ENCODE data around the gene FRAT2. TPM values are rescaled to one million over a fixed set of nuclear protein-coding genes. Genes with fewer than 3 reads are reported as not detected.

The FRAT2 gene
- total and polyA plus RNA-seq, 4 donors, result 2.7 to 15.1 (median 11.7) TPM

GRCh38 chr10:97380516-97380915 is 46.0 kb upstream of the FRAT2 start:
- H3K27ac ChIP-seq (ENCODE audit: low read depth in 1 of 2, low read length in 2 of 2), result no peak overlapping the region
- DNase-seq (ENCODE audit: low spot score), result no peak
- 87% methylated on average over 8 of the region's 8 CpGs for WGBS
- H3K4me3 ChIP-seq (ENCODE audit: low read depth in 1 of 3, low read length in 3 of 3), result no peak overlapping the region
- no peaks in the 10 kb centered on the region for H3K4me1 ChIP-seq (ENCODE audit: control insufficient read depth in 4 of 4, insufficient read depth in 4 of 4, low read length in 3 of 4)
- no peak overlapping the region for H3K9ac ChIP-seq (ENCODE audit: low read depth in 1 of 2, low read length in 2 of 2)
- no peaks in the 10 kb centered on the region for H3K27me3 ChIP-seq (ENCODE audit: control insufficient read depth in 4 of 4, insufficient read depth in 4 of 4, low read length in 3 of 4)
- H3K9me3 ChIP-seq (ENCODE audit: control insufficient read depth in 4 of 4, low read length in 3 of 4), result no peaks in the 10 kb centered on the region
- TF ChIP-seq SP1 (IDR thresholded peaks at IDR 0.05) (no peak), YY1 (IDR thresholded peaks at IDR 0.05) (no peak), HNF4A (conservative IDR thresholded peaks at IDR 0.05) (no peak), HNF4G (IDR thresholded peaks at IDR 0.05) (no peak), MAX (IDR thresholded peaks at IDR 0.05) (no peak), ZBTB33 (IDR thresholded peaks at IDR 0.05) (no peak), CTCF (IDR thresholded peaks at IDR 0.05; ENCODE audit: low read depth, low read length, missing input control) (no peak), RAD21 (IDR thresholded peaks at IDR 0.05) (no peak), RXRA (IDR thresholded peaks at IDR 0.05) (no peak), ATF3 (IDR thresholded peaks at IDR 0.05) (no peak), FOXA2 (IDR thresholded peaks at IDR 0.05) (no peak), NR2F2 (IDR thresholded peaks at IDR 0.05) (no peak), JUND (IDR thresholded peaks at IDR 0.05) (no peak), EGR1 (IDR thresholded peaks at IDR 0.05; ENCODE audit: low read depth in 2 of 2) (no peak), FOXA1 (IDR thresholded peaks at IDR 0.05) (no peak)
- H3K36me3 ChIP-seq (ENCODE audit: control insufficient read depth in 4 of 4, insufficient read depth in 3 of 4, low read depth in 1 of 4, low read length in 3 of 4), result peaks cover 8 to 56% (median 15%) of the 10 kb centered on the region in 4 donors

- peaks cover 8 to 51% (median 18%) of the 10 kb centered on the region in 4 donors for H3K36me3 ChIP-seq (ENCODE audit: control insufficient read depth in 4 of 4, insufficient read depth in 3 of 4, low read depth in 1 of 4, low read length in 3 of 4)
- H3K9ac ChIP-seq (ENCODE audit: low read depth in 1 of 2, low read length in 2 of 2), result no peak overlapping the region
- WGBS, result 93% methylated on average over 15 of the region's 15 CpGs
- no peaks in the 10 kb centered on the region for H3K4me1 ChIP-seq (ENCODE audit: control insufficient read depth in 4 of 4, insufficient read depth in 4 of 4, low read length in 3 of 4)
- H3K9me3 ChIP-seq (ENCODE audit: control insufficient read depth in 4 of 4, low read length in 3 of 4), result no peaks in the 10 kb centered on the region
- H3K4me3 ChIP-seq (ENCODE audit: low read depth in 1 of 3, low read length in 3 of 3), result no peak overlapping the region
- no peak for DNase-seq (ENCODE audit: low spot score)
- TF ChIP-seq FOXA2 (IDR thresholded peaks at IDR 0.05), result no peak
- no peak for TF ChIP-seq SP1 (IDR thresholded peaks at IDR 0.05)
- no peak for TF ChIP-seq FOXA1 (IDR thresholded peaks at IDR 0.05)
- no peak for TF ChIP-seq ATF3 (IDR thresholded peaks at IDR 0.05)
- no peak for TF ChIP-seq ZBTB33 (IDR thresholded peaks at IDR 0.05)
- no peak for TF ChIP-seq JUND (IDR thresholded peaks at IDR 0.05)
- TF ChIP-seq HNF4G (IDR thresholded peaks at IDR 0.05), result no peak
- no peak for TF ChIP-seq RXRA (IDR thresholded peaks at IDR 0.05)
- TF ChIP-seq NR2F2 (IDR thresholded peaks at IDR 0.05), result no peak
- no peak overlapping the region for H3K27ac ChIP-seq (ENCODE audit: low read depth in 1 of 2, low read length in 2 of 2)
- H3K27me3 ChIP-seq (ENCODE audit: control insufficient read depth in 4 of 4, insufficient read depth in 4 of 4, low read length in 3 of 4), result no peaks in the 10 kb centered on the region
Observed at GRCh38 chr10:97378933-97379921, 44.7 kb upstream of the FRAT2 start.
